Endothelial cell of umbilical vein (primary cell): ENCODE results near the gene FTSJ1. TPM values are rescaled to one million over a fixed set of nuclear protein-coding genes. Genes with fewer than 3 reads are reported as not detected.

Experiments
- BruUV-seq: library from RNA; stranded (reverse); fragments of 400-500 nt; replicated peaks from 2 replicates; lab custom pipeline; 2021; lab: Mats Ljungman, UMichigan
- CTCF ChIA-PET: fragments of 300-600, 350-600 bp; sonication (Branson Sonifier 250); formaldehyde crosslinking; loops from one replicate; lab custom pipeline; 2021; ENCODE audit warnings: antibody characterized with exemption, inconsistent platforms; lab: Charles Lee
- POLR2A ChIA-PET: fragments of 300-600, 350-600 bp; sonication (Branson Sonifier 250); formaldehyde crosslinking; loops from one replicate; lab custom pipeline; 2021; ENCODE audit warnings: antibody characterized with exemption, inconsistent platforms; lab: Charles Lee
- DNase-seq: peaks from one replicate; pipeline ENCODE4 v3.0.0-alpha.2; 2011; ENCODE audit warnings: low read depth, low spot score
- FAIRE-seq: peaks from 2 replicates; lab custom pipeline; 2011; peaks lifted over from hg19 to GRCh38; lab: Jason Lieb, UNC
- H2AFZ ChIP-seq: 2 replicates; pipeline ENCODE4 v1.6.0; 2012; ENCODE audit warnings: low read depth, low read length, control low read depth, inconsistent platforms
- H3K27ac ChIP-seq: 2 replicates; pipeline ENCODE4 v1.5.1; 2011; ENCODE audit warnings: low read depth, mild to moderate bottlenecking, control low read depth, low read length, moderate library complexity; ENCODE audit not compliant: insufficient read depth
- H3K27me3 ChIP-seq, 2 experiments: 2 replicates each; pipeline versions ENCODE4 v1.6.0 to v1.6.1; 2011; ENCODE audit warnings: low read length in 2 of 2, mixed read lengths in 1 of 2; ENCODE audit not compliant: control insufficient read depth in 2 of 2, insufficient read depth in 2 of 2
- H3K36me3 ChIP-seq, 2 experiments: 2 replicates in 1 of 2; 3 replicates in 1 of 2; pipeline ENCODE4 v1.5.1; 2011; ENCODE audit warnings: low read length in 2 of 2, mild to moderate bottlenecking in 1 of 2, moderate library complexity in 1 of 2; ENCODE audit not compliant: control insufficient read depth in 2 of 2, insufficient read depth in 2 of 2; ENCODE audit errors: extremely low read depth in 1 of 2
- H3K4me1 ChIP-seq: 3 replicates; pipeline ENCODE4 v1.5.1; 2011; ENCODE audit warnings: mild to moderate bottlenecking, low read length; ENCODE audit not compliant: control insufficient read depth, insufficient read depth; ENCODE audit errors: extremely low read depth
- H3K4me2 ChIP-seq: 2 replicates; pipeline ENCODE4 v1.6.1; 2011; ENCODE audit warnings: low read length, control low read depth, mixed read lengths; ENCODE audit not compliant: insufficient read depth
- H3K4me3 ChIP-seq, 3 experiments: fragments of 200-600 bp in 1 of 3; sonication (generic), shearing (Covaris generic) in 1 of 3; replicated peaks in 1 of 3; 2 replicates each; pipeline ENCODE4 v1.5.1; 2011 to 2016; ENCODE audit warnings: control low read depth in 3 of 3, low read length in 3 of 3, mild to moderate bottlenecking in 2 of 3, inconsistent platforms in 1 of 3, low read depth in 1 of 3, moderate library complexity in 1 of 3; ENCODE audit not compliant: insufficient read depth in 1 of 3
- H3K79me2 ChIP-seq: 2 replicates; pipeline ENCODE4 v1.6.0; 2012; ENCODE audit warnings: low read length, inconsistent platforms; ENCODE audit not compliant: control insufficient read depth, insufficient read depth
- H3K9ac ChIP-seq: replicated peaks from 2 replicates; pipeline ENCODE3; 2011; ENCODE audit warnings: low read length, control low read depth; ENCODE audit not compliant: insufficient read depth; ENCODE audit errors: extremely low read depth
- H3K9me1 ChIP-seq: replicated peaks from 3 replicates; pipeline ENCODE4 v1.6.0; 2011; ENCODE audit warnings: mild to moderate bottlenecking, low read length; ENCODE audit not compliant: control insufficient read depth, insufficient read depth; ENCODE audit errors: extremely low read depth
- H3K9me3 ChIP-seq: replicated peaks from 2 replicates; pipeline ENCODE4 v1.5.1; 2012; ENCODE audit warnings: low read length, inconsistent platforms; ENCODE audit not compliant: control insufficient read depth, insufficient read depth
- H4K20me1 ChIP-seq: replicated peaks from 2 replicates; pipeline ENCODE3; 2011; ENCODE audit warnings: mild to moderate bottlenecking, low read length; ENCODE audit not compliant: control insufficient read depth, insufficient read depth; ENCODE audit errors: extremely low read depth
- CTCF ChIP-seq, 2 donors: IDR thresholded peaks; 1 replicate in 1 of 2; 2 replicates in 1 of 2; pipeline ENCODE4 v1.5.1; 2011; ENCODE audit warnings: low read length in 2 of 2, mild to moderate bottlenecking in 2 of 2, moderate library complexity in 2 of 2, control low read depth in 1 of 2, inconsistent platforms in 1 of 2, low read depth in 1 of 2; ENCODE audit not compliant: insufficient read depth in 1 of 2; ENCODE audit errors: extremely low read depth in 1 of 2
- EZH2 ChIP-seq: IDR thresholded peaks from 2 replicates; pipeline ENCODE4 v1.6.1; 2012; ENCODE audit warnings: borderline replicate concordance, low read depth, mild to moderate bottlenecking, moderate library complexity, low read length, inconsistent platforms; ENCODE audit not compliant: severe bottlenecking
- FOS ChIP-seq: IDR thresholded peaks from 2 replicates; pipeline ENCODE4 v1.6.1; 2011; ENCODE audit warnings: mild to moderate bottlenecking, low read length, moderate library complexity, borderline replicate concordance; ENCODE audit not compliant: insufficient read depth
- GATA2 ChIP-seq: IDR thresholded peaks from 2 replicates; pipeline ENCODE4 v1.7.0; 2011; ENCODE audit warnings: low read depth, mild to moderate bottlenecking, moderate library complexity, mixed read lengths, low read length; ENCODE audit not compliant: insufficient read length, insufficient read depth
- JUN ChIP-seq: IDR thresholded peaks from 2 replicates; pipeline ENCODE4 v1.6.1; 2011; ENCODE audit warnings: borderline replicate concordance, low read depth; ENCODE audit not compliant: insufficient read length, insufficient read depth
- MYC ChIP-seq: IDR thresholded peaks from one replicate; pipeline ENCODE4 v1.6.1; 2011; ENCODE audit warnings: mild to moderate bottlenecking, low read depth, low read length
- POLR2A ChIP-seq: IDR thresholded peaks from 2 replicates; pipeline ENCODE4 v1.6.1; 2012; ENCODE audit warnings: low read depth, mild to moderate bottlenecking, control low read depth, low read length
- POLR2AphosphoS5 ChIP-seq: IDR thresholded peaks from 2 replicates; pipeline ENCODE4 v1.6.1; 2012; ENCODE audit warnings: low read depth, mild to moderate bottlenecking, control low read depth, low read length, moderate library complexity; ENCODE audit not compliant: insufficient read depth
- dilution Hi-C: fragments of 300-500 bp; cut with MboI; formaldehyde crosslinking; loops from one replicate; pipeline ENCODE4 v1.15.0; 2019; ENCODE audit warnings: low sequenced_read_pairs; ENCODE audit not compliant: extremely low pct_ligation_motif_present
- intact Hi-C: fragments of 100-400 bp; cut with micrococcal nuclease; formaldehyde crosslinking; loops from one replicate; pipeline ENCODE4 v1.10.0; 2022
- polyA plus RNA-seq, 4 experiments: library from polyadenylated mRNA; depleted of rRNA in 3 of 4; stranded (reverse) in 3 of 4; unstranded in 1 of 4; fragments of >200 nt; gene quantifications; 2 replicates each; pipeline versions ENCODE4 v1.2.1 to v1.2.3, GENCODE V29; 2011 to 2012; ENCODE audit warnings: missing spikeins in 1 of 4
- total RNA-seq: library from RNA; stranded (reverse); gene quantifications from 2 replicates; pipeline ENCODE4 v1.2.3, GENCODE V29; 2021
- TF ChIP-seq, protein P1 (sequence below): IDR thresholded peaks from 2 replicates; pipeline ENCODE4 v1.6.1; 2011; ENCODE audit not compliant: insufficient read depth, insufficient read length

The FTSJ1 gene
- total and polyA plus RNA-seq, 2 donors (not counting 3 experiments of a cell fraction or from before 2014, with no cell fraction given): 59.9 to 63.9 TPM

DNA sequence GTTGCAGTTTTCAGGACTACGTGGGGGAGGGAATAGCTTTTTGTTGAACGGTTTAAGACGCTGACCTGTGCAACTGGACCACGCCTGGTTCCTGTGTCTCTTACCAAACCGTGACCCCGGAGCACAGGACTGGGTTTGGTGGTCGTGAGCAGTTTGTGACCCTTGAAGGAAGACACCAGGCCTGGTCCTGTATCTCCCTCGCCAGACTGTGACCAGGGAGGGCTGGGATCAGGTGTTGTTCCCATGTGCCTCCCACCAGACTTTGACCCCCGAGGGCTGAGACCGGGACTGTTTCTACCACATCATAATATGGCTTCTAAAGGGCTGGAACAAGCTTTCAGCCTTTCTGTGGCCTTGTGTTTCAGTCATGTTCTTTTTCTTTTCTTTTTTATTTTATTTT is 46.3 kb downstream of the FTSJ1 start:
- CTCF ChIA-PET: interaction anchor here (1.1 to 1.5 kb wide), 2 partner anchors 17 to 54 kb away, joined by 3 to 5 read pairs; partner anchors contain the start of gene TBC1D25

More for the DNA sequence above, 46.3 kb downstream of the FTSJ1 start:
- FAIRE-seq: no peak
- H2AFZ ChIP-seq: peak overlapping the region; percentile 54
- no peaks in the 10 kb centered on the region for H4K20me1 ChIP-seq
- TF ChIP-seq POLR2A: no peak
- TF ChIP-seq EZH2: no peak
- TF ChIP-seq, protein P1, sequence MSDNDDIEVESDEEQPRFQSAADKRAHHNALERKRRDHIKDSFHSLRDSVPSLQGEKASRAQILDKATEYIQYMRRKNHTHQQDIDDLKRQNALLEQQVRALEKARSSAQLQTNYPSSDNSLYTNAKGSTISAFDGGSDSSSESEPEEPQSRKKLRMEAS: no peak
- TF ChIP-seq CTCF (IDR thresholded peaks at IDR 0.05; ENCODE audit: extremely low read depth in 1 of 2, insufficient read depth in 1 of 2, low read depth in 1 of 2, low read length in 2 of 2): no peak
- no peak for TF ChIP-seq JUN
- TF ChIP-seq POLR2AphosphoS5: no peak
- TF ChIP-seq MYC: no peak
- TF ChIP-seq FOS: no peak
- TF ChIP-seq GATA2: no peak
- peak overlapping the region; percentile 10 for H3K27ac ChIP-seq
- POLR2A ChIA-PET: interaction anchor here (0.7 kb wide), 1 partner anchor 18 kb away, joined by 4 read pairs; no protein-coding TSS in a partner anchor
- peak overlapping the region; percentile 45 to 69 (median 65) for H3K4me3 ChIP-seq
- DNase-seq: no peak
- peak overlapping the region; percentile 25 for H3K4me2 ChIP-seq
- dilution Hi-C loops: no loop called here
- no peaks in the 10 kb centered on the region for H3K9me3 ChIP-seq
- H3K4me1 ChIP-seq: peaks cover 2% of the 10 kb centered on the region
- H3K79me2 ChIP-seq: peaks cover 13% of the 10 kb centered on the region
- H3K9ac ChIP-seq: peak overlapping the region; percentile 65
- H3K36me3 ChIP-seq: peaks cover 0 to 2% of the 10 kb centered on the region in 2 experiments
- BruUV-seq: TSS peak; percentile 67
- H3K27me3 ChIP-seq: no peaks in the 10 kb centered on the region
- no peaks in the 10 kb centered on the region for H3K9me1 ChIP-seq
- intact Hi-C loops: loop anchor here (5.0 kb wide), 2 partner anchors 45 to 70 kb away; partner anchors contain the start of gene FTSJ1
